AG09309 (cell line): ENCODE measurements around the gene NSDHL.

Source experiments
- DNase-seq: peaks from one replicate; pipeline ENCODE4 v3.0.0-alpha.2; 2010; ENCODE audit warnings: low read depth
- H3K4me3 ChIP-seq: 2 replicates; pipeline ENCODE4 v1.5.1; 2011; ENCODE audit warnings: mild to moderate bottlenecking, low read depth, low read length, moderate library complexity; ENCODE audit not compliant: control insufficient read depth
- TF ChIP-seq, protein P1 (sequence below): IDR thresholded peaks from 2 replicates; pipeline ENCODE4 v1.5.1; 2011; ENCODE audit warnings: mild to moderate bottlenecking, low read depth, low read length, inconsistent platforms; ENCODE audit not compliant: insufficient read depth, control insufficient read depth; ENCODE audit errors: missing control alignments

NSDHL gene

GRCh38 chrX:152892499-152892898 lies 61.6 kb downstream of the NSDHL start:
- TF ChIP-seq, protein P1, sequence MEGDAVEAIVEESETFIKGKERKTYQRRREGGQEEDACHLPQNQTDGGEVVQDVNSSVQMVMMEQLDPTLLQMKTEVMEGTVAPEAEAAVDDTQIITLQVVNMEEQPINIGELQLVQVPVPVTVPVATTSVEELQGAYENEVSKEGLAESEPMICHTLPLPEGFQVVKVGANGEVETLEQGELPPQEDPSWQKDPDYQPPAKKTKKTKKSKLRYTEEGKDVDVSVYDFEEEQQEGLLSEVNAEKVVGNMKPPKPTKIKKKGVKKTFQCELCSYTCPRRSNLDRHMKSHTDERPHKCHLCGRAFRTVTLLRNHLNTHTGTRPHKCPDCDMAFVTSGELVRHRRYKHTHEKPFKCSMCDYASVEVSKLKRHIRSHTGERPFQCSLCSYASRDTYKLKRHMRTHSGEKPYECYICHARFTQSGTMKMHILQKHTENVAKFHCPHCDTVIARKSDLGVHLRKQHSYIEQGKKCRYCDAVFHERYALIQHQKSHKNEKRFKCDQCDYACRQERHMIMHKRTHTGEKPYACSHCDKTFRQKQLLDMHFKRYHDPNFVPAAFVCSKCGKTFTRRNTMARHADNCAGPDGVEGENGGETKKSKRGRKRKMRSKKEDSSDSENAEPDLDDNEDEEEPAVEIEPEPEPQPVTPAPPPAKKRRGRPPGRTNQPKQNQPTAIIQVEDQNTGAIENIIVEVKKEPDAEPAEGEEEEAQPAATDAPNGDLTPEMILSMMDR: no peak
- DNase-seq: no peak
- H3K4me3 ChIP-seq: no peak overlapping the region

- TF ChIP-seq, protein P1: no peak
- H3K4me3 ChIP-seq: no peak overlapping the region
- no peak for DNase-seq
Measured at GRCh38 chrX:152892999-152893891, 62.4 kb downstream of the NSDHL start.

- TF ChIP-seq, protein P1: no peak
- no peak for DNase-seq
- H3K4me3 ChIP-seq: no peak overlapping the region
Measured at GRCh38 chrX:152893980-152894610, 63.2 kb downstream of the NSDHL start.

GRCh38 chrX:152895121-152895520 lies 64.3 kb downstream of the NSDHL start:
- TF ChIP-seq, protein P1: no peak
- H3K4me3 ChIP-seq: no peak overlapping the region
- DNase-seq: no peak

DNA sequence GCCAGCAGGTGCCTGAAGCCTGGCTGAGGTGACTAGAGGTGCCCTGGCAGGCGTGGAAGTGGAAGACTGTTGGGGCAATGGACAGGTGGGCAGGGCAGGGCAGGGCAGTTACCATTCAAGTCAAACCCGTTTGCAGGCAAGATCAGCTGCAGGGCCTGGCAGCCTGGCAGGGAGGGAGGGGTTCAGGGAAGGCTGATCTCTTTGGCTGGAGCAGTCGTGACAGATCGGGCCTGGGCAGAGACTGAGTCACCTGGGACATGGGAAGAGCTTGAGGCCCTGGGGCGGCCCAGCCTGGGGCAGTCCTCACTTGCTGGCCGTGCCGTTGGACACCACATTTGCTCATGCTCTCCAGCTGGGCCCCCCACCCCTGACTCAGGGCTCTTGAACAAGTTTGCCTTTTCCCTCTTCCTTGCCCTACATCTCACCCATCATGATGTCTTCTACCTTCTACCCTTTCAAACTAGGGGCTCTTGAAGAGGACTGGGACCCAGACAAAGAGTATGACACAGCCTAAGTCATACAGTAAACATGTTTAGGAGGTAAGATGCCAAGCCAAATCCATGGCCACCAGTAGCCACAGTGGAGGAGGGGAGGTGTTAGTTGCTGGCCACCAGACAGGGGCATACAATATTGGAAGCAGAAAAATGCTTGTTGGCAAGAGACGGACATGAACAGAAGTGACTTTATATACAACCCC lies 65.0 kb downstream of the NSDHL start:
- TF ChIP-seq, protein P1: no peak
- no peak overlapping the region for H3K4me3 ChIP-seq
- DNase-seq: no peak

- DNase-seq: no peak
- no peak overlapping the region for H3K4me3 ChIP-seq
- TF ChIP-seq, protein P1: no peak
Measured at GRCh38 chrX:152896450-152896849, 65.6 kb downstream of the NSDHL start.
